ENCODE results near the gene TMCC3.
"Not testable (repeated sequence)": the region's sequence is repeated elsewhere in the genome, so short reads cannot be mapped to it uniquely, and the experiment has no call there.

Gene TMCC3, protein sequence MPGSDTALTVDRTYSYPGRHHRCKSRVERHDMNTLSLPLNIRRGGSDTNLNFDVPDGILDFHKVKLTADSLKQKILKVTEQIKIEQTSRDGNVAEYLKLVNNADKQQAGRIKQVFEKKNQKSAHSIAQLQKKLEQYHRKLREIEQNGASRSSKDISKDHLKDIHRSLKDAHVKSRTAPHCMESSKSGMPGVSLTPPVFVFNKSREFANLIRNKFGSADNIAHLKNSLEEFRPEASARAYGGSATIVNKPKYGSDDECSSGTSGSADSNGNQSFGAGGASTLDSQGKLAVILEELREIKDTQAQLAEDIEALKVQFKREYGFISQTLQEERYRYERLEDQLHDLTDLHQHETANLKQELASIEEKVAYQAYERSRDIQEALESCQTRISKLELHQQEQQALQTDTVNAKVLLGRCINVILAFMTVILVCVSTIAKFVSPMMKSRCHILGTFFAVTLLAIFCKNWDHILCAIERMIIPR

DNA sequence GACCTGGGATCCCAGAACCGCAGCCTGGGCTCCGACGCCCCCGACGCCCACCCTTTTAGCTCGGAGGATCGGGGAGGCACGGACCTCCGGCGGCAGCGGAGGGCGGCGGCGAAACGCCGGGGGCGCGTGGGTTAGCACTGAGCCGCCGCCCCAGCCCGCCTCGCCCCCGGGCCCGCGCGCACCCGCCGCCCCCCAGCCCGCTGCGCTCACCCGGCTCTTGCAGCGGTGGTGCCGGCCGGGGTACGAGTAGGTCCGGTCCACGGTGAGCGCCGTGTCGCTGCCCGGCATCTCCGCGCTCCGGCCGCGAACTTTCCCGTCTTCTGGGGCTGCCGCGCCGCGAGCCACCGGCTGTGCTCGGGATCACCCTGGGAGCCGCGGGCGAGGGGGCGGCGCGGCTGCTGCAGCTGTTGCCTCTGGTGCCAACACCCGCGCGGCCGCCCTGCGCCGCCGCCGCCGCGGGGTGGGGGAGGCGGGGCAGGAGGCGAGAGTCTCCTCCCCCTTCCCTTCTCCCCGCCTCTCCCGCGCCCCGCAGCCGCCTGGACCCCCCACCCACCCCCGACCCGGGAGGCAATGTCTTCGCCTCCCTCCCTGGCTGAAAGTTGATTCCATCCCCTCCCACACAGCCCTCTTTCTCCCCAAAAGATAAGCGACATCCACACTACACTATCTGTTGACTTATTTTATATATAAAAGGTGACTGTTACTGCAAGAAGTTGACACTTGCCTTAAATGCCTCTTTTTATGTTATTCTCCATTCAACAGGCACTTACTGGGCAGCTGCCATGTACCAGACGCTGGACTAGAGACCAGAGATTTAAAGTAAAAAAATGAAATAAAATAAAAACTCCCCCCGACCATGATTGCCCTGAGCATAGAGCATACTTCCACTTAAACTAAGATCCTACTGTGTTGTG is at the start of gene TMCC3:
TMCC3 (minus strand) TSS at position 415 of the 914 bp plus-strand sequence; CDS start at position 288, 127 bp downstream.
- peak; percentile 62 for DNase-seq (ENCODE audit: low spot score)

DNA sequence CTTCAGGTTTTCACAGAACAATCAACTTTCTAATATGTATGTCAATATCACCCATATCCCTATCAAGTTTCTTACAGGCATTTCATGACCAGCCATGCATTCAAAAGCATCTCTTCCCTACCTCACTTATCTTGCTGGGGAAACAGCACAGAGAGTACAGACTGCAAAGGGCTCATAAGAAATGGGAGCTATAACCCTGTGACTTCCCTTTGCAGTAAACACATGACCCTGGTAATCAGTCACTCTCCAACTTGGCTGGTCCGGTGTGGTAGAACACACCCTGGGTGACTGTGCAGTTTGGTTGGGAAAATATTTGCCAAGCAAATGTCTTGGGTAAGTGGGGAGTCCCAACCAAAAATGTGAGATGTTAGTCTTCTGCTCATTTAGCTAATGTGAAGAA is 49.4 kb upstream of the TMCC3 start:
- DNase-seq (ENCODE audit: low spot score) = no peak

DNA sequence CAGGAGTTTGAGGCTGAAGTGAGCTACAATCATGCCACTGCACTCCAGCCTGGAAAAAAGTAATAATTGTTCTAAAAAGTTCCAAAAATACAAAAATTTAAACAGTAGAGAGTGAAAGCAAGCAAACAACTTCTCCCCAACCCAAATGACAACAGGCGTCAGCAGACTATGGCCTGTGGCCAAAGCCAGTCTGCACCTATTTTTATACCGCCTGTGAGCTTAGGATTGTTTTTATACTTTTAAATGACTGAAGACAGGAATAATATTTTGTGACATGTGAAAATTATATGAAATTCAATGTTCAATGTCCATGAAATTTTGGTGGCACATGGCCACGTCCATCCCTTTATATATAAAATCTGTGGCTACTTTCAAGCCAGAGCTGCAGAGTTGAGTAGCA is 48.2 kb upstream of the TMCC3 start:
- no peak for DNase-seq (ENCODE audit: low spot score)

DNA sequence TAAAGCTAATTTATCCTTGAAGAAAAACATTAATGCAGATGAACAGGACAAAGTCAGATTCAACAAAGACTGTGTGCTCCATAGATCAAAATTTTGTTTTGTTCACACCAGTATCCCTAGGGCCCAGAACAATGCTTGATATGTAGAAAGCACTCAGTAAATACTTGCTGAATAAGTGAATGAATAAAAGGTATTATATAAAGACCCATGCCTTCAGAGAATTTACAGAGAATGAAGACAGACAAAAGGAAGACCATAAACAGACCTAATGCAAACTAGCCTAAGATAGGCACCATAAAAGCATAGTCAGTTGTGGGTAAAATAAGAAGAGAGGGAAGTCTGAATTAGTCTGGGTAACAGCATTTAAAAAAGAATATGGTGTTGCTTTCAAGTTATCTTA is 47.3 kb upstream of the TMCC3 start:
- DNase-seq (ENCODE audit: low spot score) = no peak

DNA sequence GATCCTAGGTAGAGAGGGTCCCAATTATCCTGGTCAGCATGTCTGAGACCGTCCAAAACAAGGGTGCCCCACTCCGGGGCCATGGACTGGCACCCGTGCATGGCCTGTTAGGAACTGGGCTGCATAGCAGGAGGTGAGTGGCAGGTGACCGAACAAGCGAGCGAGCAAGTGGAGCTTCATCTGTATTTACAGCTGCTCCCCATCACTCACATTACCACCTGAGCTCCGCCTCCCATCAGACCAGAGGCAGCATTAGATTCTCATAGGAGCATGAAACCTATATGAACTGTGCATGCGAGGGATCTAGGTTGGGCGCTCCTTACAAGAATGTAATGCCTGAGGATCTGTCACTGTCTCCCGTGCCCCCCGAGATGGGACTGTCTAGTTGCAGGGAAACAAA is 44.4 kb upstream of the TMCC3 start:
- DNase-seq (ENCODE audit: low spot score) = no peak

DNA sequence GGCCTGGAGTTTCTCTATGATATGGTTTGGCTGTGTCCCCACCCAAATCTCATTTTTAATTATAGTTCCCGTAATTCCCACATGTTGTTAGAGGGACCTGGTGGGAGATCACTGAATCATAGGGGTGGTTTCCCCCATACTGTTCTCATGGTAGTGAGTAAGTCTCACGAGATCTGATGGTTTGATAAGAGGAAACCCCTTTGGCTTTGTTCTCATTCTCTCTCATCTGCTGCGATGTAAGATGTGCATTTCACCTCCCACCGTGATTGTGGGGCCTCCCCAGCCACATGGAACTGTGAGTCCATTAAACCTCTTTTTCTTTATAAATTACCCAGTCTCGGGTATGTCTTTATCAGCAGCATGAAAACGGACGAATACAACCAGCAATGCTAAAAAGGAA is 42.5 kb upstream of the TMCC3 start:
- not testable (repeated sequence) for DNase-seq (ENCODE audit: low spot score)

DNA sequence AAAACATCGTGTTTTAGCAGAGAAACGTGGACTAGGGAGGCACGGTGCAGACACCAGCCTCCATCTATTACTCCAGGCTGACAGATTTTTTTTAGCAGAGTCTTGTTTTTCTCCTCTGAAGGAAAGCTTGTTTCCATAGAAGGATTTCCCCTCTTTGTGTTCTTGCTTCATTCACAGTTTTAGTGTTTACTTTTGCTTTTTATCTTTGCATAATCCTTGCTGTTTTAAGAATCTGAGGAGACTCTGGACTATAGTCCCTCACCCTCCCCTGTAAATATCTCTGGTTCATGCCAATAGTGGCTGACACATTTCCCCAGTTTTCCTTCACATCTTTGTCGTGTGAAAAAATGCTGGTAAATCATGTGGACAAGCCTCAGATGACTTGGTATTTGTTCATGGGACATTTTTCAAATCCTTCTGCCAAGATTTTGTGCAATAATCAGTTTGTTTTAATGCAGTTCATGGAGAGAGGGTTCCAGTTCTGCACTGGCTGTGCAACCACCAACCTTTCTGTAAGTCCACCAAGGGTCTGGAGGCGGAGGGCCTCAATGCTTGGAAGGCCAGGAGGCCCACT is 39.9 kb upstream of the TMCC3 start:
- DNase-seq (ENCODE audit: low spot score) = peak; percentile 17

DNA sequence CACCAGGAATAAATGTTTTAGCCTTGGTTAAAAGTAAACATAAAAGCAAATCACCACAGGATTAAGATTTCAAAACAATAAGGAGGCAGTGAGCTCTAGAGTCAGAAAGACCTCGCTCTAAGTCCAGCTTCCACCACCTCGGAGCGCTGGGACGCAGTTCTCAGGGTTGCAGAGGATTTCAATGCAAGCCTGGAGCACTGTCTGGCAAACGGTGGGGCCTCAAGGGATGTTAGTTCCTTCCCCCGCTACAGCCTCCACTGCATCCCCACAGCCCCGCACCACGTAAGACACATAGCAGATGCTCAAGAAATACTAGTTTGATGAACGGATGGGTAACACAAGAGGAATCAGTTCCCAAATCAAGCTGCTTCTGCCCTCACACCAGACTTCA is 39.3 kb upstream of the TMCC3 start:
- peak; percentile 25 for DNase-seq (ENCODE audit: low spot score)

DNA sequence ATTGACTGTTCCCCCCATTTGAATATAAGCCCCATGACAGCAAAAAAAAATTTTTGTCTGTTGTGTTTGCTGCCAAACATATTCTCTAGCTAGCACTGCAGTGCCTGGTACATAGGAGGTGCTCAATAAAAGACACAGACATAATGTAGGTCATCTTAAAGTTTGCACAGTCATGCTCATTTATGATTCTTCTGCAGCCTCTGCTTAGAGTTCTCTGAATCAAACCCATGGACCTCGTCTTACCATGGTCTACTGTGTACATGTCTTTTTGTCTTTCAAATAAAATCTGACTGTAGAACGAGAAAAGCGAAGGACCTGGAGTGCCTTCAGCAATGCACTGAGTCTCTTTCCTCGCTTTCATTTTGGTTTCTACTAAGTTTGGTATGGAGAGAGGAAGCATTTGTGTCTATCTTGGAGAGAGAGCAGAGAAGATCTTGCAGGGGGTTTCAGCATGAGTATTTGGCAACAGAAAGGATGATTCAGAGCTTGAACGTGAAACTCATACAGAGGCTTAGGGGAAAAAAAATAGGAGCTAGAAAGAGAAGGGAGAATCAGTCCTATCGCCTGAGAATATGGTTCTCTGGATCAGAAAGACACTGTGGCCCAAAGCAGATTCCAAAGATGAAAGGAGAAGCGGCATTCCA is 38.8 kb upstream of the TMCC3 start:
- DNase-seq (ENCODE audit: low spot score) = peak; percentile 35

DNA sequence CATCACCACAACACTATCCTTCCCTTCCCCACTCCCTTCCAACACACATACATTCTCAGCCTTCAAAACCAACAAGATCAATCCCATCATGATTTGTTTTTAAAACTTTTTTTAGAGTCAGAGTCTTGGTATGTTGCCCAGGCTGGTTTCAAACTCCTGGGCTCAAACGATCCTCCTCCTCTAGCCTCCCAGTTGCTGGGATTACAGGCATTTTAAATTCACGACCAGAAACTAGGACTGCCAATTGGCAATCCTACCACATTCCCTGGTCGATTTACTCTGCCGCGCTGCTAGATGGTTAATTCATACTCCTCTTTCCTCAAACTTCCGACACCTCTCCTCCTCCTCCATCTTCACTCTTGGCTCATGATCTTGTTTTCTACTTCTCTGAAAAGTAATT is 37.5 kb upstream of the TMCC3 start:
- no peak for DNase-seq (ENCODE audit: low spot score)

DNA sequence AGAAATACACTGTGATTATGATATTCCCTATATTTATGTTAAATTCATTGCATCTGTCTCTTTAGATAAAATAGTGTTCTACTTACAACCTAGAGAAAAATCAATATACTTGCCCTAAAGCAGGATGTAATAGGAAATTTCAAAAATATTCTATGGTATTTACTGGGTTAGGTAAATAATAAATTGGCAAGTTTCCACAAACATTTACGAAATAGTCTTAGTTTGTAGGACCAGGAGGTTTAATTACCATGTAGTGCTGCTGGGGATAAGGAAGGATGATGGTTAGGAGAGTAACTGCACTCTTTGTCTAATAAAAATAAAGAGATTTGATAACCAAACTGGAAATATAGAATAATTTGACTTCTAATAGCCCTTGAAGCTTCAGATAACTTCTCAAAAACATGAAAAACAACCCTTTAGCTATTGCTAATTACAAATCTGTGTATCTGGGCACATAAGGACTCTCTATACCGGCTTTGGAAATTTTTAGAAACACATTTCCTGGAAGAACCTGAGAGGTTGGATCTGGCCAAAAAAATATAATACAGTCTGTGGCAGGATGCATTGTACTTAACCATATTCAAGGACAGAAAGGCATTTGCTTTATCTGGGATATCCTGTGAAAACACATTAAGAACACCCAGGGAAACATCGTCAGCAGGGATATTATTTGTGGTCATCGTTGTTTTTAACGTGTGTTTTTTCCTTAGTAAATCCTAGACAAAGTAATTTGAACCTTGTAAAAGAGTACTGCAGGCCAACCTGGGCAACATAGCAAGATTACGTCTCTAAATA is 36.7 kb upstream of the TMCC3 start:
- no peak for DNase-seq (ENCODE audit: low spot score)

DNA sequence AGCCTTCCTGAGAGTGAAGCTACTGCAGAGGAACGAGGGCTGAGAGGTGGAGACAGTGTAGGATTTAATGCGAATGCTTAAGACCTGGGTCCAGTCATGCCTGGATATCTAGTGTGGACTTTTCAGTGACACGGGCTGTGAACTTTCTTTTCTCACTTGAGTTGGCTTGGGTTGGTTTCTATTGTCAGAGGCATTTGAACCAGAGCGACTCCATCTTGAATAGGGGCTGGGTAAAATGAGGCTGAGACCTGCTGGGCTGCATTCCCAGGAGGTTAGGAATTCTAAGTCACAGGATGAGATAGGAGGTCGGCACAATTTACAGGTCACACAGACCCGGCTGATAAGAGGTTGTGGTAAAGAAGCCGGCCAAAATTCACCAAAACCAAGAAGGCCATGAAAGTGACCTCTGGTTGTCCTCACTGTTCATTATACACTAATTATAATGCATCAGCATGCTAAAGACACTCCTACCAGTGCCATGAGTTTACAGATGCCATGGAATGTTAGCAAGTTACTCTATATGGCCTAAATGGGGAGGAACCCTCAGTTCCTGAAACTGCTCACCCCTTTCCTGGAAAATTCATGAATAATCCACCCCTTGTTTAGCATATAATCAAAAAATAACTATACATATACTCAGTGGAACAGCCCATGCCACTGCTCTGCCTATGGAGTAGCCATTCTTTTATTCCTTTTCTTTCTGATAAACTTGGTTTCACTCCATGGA is 34.2 kb upstream of the TMCC3 start:
- no peak for DNase-seq (ENCODE audit: low spot score)

DNA sequence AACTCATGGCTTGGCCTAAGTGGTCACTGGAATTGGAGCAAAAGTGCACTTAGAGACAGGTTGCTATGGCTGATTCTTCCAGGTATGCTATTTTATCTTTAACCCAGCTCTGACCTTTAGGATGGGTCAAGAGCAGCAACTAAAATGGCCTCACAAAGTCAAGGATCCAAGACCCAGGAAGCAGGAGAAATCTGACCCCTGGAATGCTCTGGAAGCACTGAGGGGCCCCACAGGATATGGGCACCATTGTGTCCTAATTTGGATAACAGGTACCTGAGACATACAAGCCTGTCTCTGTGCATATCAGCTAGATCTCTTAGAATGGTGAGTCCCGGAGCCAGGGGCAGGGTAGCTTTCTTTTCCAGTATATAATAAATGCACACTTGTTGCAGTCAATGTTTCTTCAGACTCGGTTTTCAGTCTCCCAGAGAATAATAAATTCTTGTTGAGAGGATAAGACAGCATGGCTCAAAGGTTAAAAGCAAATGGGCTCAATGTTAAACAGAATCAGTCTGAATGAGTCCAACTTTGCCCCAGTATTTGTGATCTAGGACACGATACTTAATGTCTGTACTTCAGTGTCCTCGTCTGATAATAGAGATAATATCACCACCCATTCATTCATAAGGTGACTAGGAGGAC is 29.3 kb upstream of the TMCC3 start:
- no peak for DNase-seq (ENCODE audit: low spot score)

DNA sequence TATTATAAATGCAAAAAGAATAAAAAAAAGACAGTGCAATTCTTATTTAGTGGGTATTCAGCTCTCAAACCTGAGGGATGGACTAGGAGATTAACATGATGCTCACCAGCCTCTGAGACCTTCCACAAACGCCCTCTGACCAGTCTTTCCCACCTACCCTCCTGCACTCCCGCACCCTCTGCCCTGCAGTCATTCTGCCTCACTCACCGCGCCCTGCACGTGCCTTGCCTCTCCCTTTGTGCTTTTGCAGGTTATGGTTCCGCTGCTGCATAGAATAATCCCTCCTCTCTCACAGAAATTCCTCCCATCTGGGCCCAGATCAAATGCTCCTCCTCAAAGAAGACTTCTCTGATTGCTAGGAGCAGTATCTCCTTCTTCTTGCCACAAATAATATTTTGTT is 28.5 kb upstream of the TMCC3 start:
- no peak for DNase-seq (ENCODE audit: low spot score)

DNA sequence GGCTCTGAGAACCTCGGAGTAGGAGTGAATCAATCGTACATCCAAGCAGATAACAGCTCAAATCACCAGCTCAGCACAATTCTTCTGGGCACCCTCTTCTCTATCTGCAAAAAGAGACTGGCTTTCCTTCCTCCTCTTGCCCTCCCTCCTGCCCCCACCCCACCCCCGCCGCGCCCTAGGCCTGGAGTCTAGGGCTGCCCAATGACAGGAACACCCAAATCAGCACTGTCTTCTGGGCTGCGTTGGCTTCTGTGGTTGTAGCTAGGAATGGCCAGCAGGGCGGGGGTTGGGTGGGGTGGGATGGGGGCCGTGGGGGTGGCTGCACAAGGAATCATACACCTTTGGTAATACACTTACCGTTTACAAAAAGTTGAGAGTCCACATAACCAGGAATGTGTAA is 28.0 kb upstream of the TMCC3 start:
- DNase-seq (ENCODE audit: low spot score) = no peak

DNA sequence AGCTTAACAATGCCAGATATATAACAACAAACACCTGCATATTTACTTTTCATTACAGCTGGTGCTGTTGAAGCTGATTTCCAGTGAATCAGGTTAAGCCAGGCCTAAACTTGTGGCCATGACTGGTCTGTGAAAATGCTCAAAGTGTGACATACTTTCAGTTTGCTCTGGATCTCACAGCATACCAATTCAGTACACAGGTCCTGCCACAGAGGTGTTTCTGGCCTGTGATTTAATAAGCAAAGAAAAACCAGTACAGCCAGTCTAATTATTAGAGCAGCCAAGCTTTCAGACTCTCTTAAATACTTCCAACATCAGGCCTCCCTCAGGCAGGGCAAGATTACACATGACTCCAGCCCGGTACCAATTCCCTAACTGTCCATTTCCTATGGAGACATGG is 27.4 kb upstream of the TMCC3 start:
- DNase-seq (ENCODE audit: low spot score) = no peak

DNA sequence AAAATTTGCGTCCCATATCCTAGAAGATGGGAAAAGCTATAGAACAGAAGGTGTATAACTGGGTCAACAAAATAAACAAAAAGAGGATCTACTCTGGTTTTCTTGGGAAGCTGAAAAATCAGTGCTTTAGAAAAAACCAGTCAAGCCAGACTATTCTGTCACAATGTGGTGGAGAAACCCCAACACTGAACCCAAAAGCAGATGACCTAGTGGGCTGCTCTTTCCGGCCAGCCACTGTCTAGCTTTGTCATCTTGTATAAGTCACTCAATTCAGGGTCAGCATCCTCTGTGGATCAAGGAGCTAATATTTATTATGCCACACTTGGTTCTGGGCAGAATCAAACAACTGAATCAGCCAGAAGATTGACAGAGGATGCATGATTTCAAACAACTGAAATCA is 26.6 kb upstream of the TMCC3 start:
- DNase-seq (ENCODE audit: low spot score) = no peak

DNA sequence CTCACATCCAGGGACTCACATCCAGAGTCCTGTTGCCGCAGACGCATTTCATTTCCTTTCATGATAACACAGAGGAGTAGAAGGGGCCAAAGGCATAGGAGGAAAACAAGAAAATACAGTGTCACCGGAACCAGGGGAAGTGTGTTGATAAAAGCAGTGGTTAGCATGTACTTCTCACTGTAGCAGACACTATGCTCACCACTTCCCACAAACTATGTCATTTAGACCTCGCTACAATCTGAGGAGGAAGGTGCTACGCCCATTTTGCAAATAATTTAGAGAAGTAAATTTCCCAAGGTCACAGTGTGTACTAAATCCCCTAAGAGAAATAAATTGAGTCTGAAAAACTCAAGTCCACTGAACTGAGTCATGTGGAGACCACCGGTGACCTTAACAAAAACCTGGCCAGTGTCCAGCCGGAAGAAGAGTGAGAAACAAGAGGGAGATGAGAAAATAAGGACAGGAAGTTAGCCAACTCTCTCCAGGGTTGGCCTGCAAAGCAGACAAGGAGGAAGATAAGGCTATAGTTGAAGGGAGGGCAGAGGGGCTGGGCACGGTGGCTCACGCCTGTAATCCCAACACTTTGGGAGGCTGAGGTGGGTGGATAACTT is 25.8 kb upstream of the TMCC3 start:
- no peak for DNase-seq (ENCODE audit: low spot score)

DNA sequence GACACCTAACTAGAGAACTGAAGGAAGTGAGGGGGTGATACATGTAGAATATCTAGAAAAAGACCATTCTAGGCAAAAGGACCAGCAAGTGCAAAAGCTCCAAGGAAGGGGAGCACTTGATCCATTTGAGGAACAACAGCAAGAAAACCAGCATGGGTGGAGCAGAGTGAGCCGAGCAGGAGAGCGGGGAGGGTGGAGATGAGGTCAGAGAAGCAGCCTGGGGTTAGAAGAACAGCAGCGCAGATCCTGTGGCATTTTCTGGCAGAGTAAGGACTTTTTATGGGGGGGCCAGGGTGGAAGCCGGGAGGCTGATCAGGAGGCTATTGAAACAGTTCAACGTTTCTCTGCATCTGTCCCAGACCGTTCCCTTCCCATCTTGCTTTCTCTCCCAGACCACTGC is 24.5 kb upstream of the TMCC3 start:
- DNase-seq (ENCODE audit: low spot score) = no peak

DNA sequence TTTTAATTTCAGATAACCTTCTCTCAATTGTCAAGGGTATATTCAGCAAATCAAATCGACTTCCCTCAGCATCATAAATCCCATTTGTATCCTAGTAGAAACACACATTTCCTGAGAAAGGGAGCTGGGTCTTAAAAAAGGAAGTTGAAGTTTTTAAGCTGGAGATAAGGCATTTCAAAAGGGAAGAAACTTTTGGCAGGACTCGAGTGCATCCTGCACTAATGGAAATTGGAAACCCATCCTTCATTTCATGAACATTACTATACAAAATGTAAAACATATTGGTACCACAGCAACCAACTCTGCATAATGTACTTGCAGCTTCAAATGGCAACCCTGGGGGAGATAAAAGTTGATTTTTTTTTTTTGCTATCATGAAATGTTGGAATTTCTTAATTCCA is 23.7 kb upstream of the TMCC3 start:
- DNase-seq (ENCODE audit: low spot score) = no peak

All from GM03348 (cell line).